DND-41 (cell line): ENCODE results near the gene FBP1.

Source experiments
- ATAC-seq: fragments of 200-7000 bp; cut with Tn5 transposase; 3 replicates; pipeline ENCODE4 v1.9.1; 2021; ENCODE audit warnings: low read depth; ENCODE audit not compliant: insufficient read depth
- DNase-seq: peaks from one replicate; pipeline ENCODE4 v3.0.0-alpha.2; 2020
- H2AFZ ChIP-seq: 2 replicates; pipeline ENCODE4 v1.6.0; 2012; ENCODE audit warnings: low read depth, low read length
- H3K27ac ChIP-seq: 2 replicates; pipeline ENCODE4 v1.5.1; 2012; ENCODE audit warnings: low read length, inconsistent platforms
- H3K27me3 ChIP-seq: fragments of 200-600 bp; sonication (generic); 2 replicates; pipeline ENCODE4 v1.6.0; 2012; ENCODE audit warnings: low read length, mild to moderate bottlenecking, inconsistent platforms; ENCODE audit not compliant: insufficient read depth, poor library complexity
- H3K36me3 ChIP-seq: 2 replicates; pipeline ENCODE4 v1.5.1; 2012; ENCODE audit warnings: low read length, inconsistent platforms; ENCODE audit not compliant: insufficient read depth
- H3K4me1 ChIP-seq: 2 replicates; pipeline ENCODE4 v1.5.1; 2012; ENCODE audit warnings: mild to moderate bottlenecking, low read length; ENCODE audit not compliant: insufficient read depth
- H3K4me2 ChIP-seq: 2 replicates; pipeline ENCODE4 v1.6.0; 2012; ENCODE audit warnings: mild to moderate bottlenecking, moderate library complexity, low read length, inconsistent platforms; ENCODE audit not compliant: insufficient read depth
- H3K4me3 ChIP-seq, 2 experiments: fragments of 200-600 bp in 1 of 2; shearing (Covaris generic) in 1 of 2; 2 replicates each; pipeline ENCODE4 v1.5.1; 2012 to 2016; ENCODE audit warnings: inconsistent platforms in 2 of 2, low read length in 2 of 2, mild to moderate bottlenecking in 2 of 2, low read depth in 1 of 2, moderate library complexity in 1 of 2
- H3K79me2 ChIP-seq: 2 replicates; pipeline ENCODE4 v1.6.0; 2012; ENCODE audit warnings: low read length, inconsistent platforms; ENCODE audit not compliant: insufficient read depth
- H3K9ac ChIP-seq: 2 replicates; pipeline ENCODE4 v1.6.0; 2012; ENCODE audit warnings: low read depth, mild to moderate bottlenecking, inconsistent platforms, low read length, moderate library complexity
- H3K9me3 ChIP-seq: 2 replicates; pipeline ENCODE4 v1.5.1; 2012; ENCODE audit warnings: low read length, moderate library complexity, mild to moderate bottlenecking, inconsistent platforms; ENCODE audit not compliant: insufficient read depth, severe bottlenecking
- H4K20me1 ChIP-seq: 2 replicates; pipeline ENCODE4 v1.6.0; 2012; ENCODE audit warnings: low read length; ENCODE audit not compliant: insufficient read depth
- EZH2 ChIP-seq: IDR thresholded peaks from 3 replicates; pipeline ENCODE4 v1.6.1; 2012; ENCODE audit warnings: borderline replicate concordance, low read depth, mild to moderate bottlenecking, moderate library complexity, low read length, inconsistent platforms; ENCODE audit not compliant: severe bottlenecking
- TF ChIP-seq, protein P1 (sequence below): IDR thresholded peaks from 2 replicates; pipeline ENCODE4 v1.5.1; 2012; ENCODE audit warnings: borderline replicate concordance, low read length, moderate library complexity, mild to moderate bottlenecking; ENCODE audit not compliant: poor library complexity, severe bottlenecking; ENCODE audit errors: extremely low read depth

The FBP1 gene

DNA sequence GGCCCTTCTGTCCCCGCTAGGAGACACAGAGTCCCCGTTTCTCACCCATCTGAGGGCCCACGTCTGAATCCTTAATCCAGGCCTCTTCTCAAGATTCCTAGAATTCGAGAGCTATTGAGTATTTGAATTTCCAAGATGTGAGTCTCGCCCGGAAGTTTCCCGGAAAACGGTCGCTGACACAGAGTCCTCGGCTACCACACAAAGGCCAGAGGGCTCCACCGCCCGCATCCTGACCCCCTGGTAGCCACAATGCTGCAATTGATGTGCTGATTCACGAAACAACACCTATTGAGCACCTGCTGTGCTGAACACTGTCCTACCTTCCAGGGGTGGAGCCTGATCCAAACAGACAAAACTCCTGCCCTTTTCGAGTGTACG is 670 bp upstream of the FBP1 start:
- H3K36me3 ChIP-seq: no peaks in the 10 kb centered on the region
- H3K9ac ChIP-seq: no peak overlapping the region
- H3K27me3 ChIP-seq: no peaks in the 10 kb centered on the region
- H3K4me2 ChIP-seq: no peak overlapping the region
- no peaks in the 10 kb centered on the region for H3K9me3 ChIP-seq
- no peak overlapping the region for H2AFZ ChIP-seq
- no peak overlapping the region for H3K27ac ChIP-seq
- no peak for ATAC-seq
- no peak for TF ChIP-seq EZH2
- DNase-seq: no peak
- H4K20me1 ChIP-seq: no peaks in the 10 kb centered on the region
- no peaks in the 10 kb centered on the region for H3K4me1 ChIP-seq
- no peaks in the 10 kb centered on the region for H3K79me2 ChIP-seq
- H3K4me3 ChIP-seq: no peak overlapping the region

DNA sequence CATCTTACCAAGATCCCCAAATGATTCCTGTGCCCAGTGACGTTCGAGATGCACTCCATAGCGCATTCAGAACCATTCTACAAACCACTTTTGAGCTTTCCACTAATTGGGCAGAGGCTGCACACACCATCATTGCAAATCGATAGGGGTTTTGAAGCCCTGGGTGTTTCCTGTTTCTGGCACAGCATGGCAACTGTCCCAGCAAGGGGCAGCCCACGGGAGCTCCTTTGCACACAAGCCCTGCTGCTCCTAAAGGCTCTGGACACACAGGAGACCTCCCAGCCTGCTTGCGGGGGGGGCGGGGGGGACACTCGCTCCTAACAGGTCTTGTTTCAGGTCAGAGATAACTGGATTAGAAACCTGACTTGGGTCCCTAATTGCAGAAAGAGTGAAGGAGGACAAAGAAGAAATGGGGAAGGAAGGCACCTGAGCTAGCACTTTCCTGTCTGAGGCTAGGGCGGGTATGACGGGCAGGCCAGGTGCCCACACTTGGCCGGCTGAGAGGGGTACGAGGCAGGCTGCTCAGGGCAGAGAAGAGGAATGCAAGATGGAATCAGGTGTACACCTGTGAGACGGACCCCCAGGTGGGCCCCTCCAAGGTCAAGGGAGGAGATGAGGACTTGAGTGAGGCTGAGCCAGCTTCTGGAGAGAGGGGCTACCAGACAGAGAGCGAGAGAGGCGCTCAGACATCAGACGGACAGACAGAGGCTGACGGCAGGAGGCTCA is 820 bp downstream of the FBP1 start:
- Histone ChIP-seq H3K4me3 (no peak overlapping the region), H3K9me3 (no peaks in the 10 kb centered on the region), H2AFZ (no peak overlapping the region), H3K36me3 (no peaks in the 10 kb centered on the region), H3K27me3 (no peaks in the 10 kb centered on the region), H3K79me2 (no peaks in the 10 kb centered on the region), H4K20me1 (no peaks in the 10 kb centered on the region), H3K4me1 (no peaks in the 10 kb centered on the region), H3K9ac (no peak overlapping the region), H3K27ac (no peak overlapping the region), H3K4me2 (no peak overlapping the region)
- no peak for DNase-seq
- ATAC-seq: no peak
- TF ChIP-seq, protein P1, sequence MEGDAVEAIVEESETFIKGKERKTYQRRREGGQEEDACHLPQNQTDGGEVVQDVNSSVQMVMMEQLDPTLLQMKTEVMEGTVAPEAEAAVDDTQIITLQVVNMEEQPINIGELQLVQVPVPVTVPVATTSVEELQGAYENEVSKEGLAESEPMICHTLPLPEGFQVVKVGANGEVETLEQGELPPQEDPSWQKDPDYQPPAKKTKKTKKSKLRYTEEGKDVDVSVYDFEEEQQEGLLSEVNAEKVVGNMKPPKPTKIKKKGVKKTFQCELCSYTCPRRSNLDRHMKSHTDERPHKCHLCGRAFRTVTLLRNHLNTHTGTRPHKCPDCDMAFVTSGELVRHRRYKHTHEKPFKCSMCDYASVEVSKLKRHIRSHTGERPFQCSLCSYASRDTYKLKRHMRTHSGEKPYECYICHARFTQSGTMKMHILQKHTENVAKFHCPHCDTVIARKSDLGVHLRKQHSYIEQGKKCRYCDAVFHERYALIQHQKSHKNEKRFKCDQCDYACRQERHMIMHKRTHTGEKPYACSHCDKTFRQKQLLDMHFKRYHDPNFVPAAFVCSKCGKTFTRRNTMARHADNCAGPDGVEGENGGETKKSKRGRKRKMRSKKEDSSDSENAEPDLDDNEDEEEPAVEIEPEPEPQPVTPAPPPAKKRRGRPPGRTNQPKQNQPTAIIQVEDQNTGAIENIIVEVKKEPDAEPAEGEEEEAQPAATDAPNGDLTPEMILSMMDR: no peak
- TF ChIP-seq EZH2: no peak

DNA sequence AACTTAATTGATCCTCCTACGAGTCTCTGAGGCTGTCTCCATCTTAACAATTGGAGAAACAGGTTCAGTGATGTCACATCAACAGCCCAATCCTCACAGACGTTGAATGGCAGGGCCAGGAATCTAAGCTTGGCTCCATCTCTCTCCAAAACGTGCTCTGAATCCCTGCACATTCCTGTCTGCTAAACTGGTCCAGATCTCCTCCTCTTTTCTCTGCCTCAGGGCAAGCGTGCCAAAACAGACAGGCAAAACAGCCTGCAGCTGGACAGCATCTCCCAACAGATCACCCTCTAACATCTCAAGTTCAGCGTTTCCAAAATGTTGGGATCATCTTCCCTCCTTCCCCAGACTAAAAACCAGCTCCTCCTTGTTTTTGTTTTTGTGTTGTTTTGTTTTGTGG is 6.6 kb downstream of the FBP1 start:
- H3K79me2 ChIP-seq: no peaks in the 10 kb centered on the region
- no peaks in the 10 kb centered on the region for H4K20me1 ChIP-seq
- peaks cover 3% of the 10 kb centered on the region for H3K27me3 ChIP-seq
- H3K4me1 ChIP-seq: no peaks in the 10 kb centered on the region
- DNase-seq (no peak), ATAC-seq (no peak)
- no peaks in the 10 kb centered on the region for H3K9me3 ChIP-seq
- H3K27ac ChIP-seq: no peak overlapping the region
- H3K4me3 ChIP-seq: no peak overlapping the region
- no peak overlapping the region for H2AFZ ChIP-seq
- no peak overlapping the region for H3K9ac ChIP-seq
- no peak overlapping the region for H3K4me2 ChIP-seq
- no peak for TF ChIP-seq EZH2
- TF ChIP-seq, protein P1: no peak
- H3K36me3 ChIP-seq: no peaks in the 10 kb centered on the region

DNA sequence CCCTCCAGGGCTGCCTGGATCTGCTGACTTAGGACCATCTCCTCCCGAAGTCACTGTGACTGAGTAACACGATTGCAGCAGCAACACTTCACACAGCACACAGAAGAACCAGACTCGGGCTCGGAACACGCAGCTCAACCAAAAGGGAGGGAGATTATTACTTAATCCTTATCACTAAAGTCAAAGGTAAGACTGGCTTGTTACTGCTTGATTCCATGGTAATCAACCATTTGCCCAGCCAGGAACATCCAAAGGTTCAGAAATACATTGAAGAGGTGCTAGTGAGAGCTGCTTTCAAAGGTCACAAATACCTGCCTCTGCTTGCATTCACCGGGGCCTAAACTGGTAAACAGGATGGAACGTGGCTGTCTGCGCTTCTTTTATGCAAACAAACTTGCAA is 7.7 kb downstream of the FBP1 start:
- Histone ChIP-seq H3K4me3 (no peak overlapping the region), H3K4me1 (no peaks in the 10 kb centered on the region), H3K27ac (no peak overlapping the region), H3K27me3 (peaks cover 3% of the 10 kb centered on the region), H3K36me3 (no peaks in the 10 kb centered on the region), H3K79me2 (no peaks in the 10 kb centered on the region), H3K9me3 (no peaks in the 10 kb centered on the region), H3K4me2 (no peak overlapping the region), H2AFZ (no peak overlapping the region), H4K20me1 (no peaks in the 10 kb centered on the region), H3K9ac (no peak overlapping the region)
- ATAC-seq (no peak), DNase-seq (no peak)
- TF ChIP-seq, protein P1: no peak
- no peak for TF ChIP-seq EZH2
